SK-N-MC (cell line): ENCODE results near the gene PRSS56.

ENCODE experiments used
- EZH2 ChIP-seq: fragments of 200-600 bp; sonication (generic); IDR thresholded peaks from one replicate; pipeline ENCODE4 v1.6.1; 2017; ENCODE audit warnings: antibody characterized with exemption
- FOXP2 ChIP-seq: optimal IDR thresholded peaks from 2 replicates; pipeline ENCODE3; 2011; ENCODE audit warnings: mild to moderate bottlenecking, moderate library complexity; ENCODE audit not compliant: insufficient read depth; ENCODE audit errors: extremely low read length, control extremely low read depth
- POLR2AphosphoS5 ChIP-seq: IDR thresholded peaks from 2 replicates; pipeline ENCODE4 v1.6.1; 2012; ENCODE audit warnings: mild to moderate bottlenecking, low read depth, low read length, borderline replicate concordance

DNA sequence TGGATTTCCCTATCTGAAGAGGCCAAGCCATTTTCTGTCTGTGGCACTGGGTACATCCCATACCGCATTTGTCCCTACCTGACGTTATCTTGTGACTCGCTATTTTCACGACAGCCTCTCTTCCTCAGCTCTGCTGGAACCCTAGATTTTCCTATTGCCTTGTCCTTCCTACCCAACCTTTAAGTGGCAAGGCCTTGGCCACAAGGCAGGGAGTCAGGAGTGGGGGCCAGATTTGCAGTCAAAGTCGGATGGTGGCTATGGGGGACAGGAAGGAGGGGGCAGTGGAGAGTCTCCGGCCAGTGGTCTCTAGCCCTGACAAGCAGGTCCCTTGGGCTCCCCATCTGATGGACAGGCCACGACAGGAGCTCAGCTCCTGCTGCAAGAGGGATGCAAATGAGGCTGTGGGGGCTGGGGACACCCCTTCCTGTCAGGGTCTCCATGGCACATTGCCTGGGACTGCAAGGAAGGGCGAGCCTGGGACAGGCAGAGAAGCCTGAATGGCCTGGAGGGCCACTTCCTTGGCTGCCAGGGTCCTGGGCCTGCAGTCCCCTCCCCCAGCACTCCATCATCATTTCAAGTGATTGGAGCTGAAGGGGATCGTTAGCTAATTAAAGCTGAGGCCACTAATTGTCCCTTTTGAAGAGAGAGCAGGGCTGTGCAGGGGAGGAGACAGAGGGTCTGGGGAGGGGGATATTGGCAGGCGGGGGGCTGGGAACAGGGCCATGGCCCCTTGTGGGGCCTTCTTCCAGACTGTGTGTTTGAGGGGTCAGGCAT lies 26.3 kb upstream of the PRSS56 start:
- TF ChIP-seq POLR2AphosphoS5 (no peak), EZH2 (no peak), FOXP2 (no peak)
